ENCODE measurements around the gene FLYWCH2.

The FLYWCH2 gene

GRCh38 chr16:2882650-2883457, at the start of gene FLYWCH2:
TSS of gene FLYWCH2 (plus strand) at chr16:2883215. CDS start at chr16:2896450, 13,235 bp downstream.
- DNase-seq, result peak; percentile 89

- no peak for DNase-seq
Observed at GRCh38 chr16:2833776-2834175, 49.2 kb upstream of the FLYWCH2 start.

- DNase-seq, result no peak
Observed at GRCh38 chr16:2834968-2835367, 48.0 kb upstream of the FLYWCH2 start.

- no peak for DNase-seq
Observed at GRCh38 chr16:2835638-2836493, 47.1 kb upstream of the FLYWCH2 start.

GRCh38 chr16:2836646-2837508, 46.1 kb upstream of the FLYWCH2 start:
- DNase-seq, result no peak

- no peak for DNase-seq
Observed at GRCh38 chr16:2838928-2839327, 44.1 kb upstream of the FLYWCH2 start.

- DNase-seq, result no peak
Observed at GRCh38 chr16:2839650-2840450, 43.2 kb upstream of the FLYWCH2 start.

GRCh38 chr16:2840914-2841313, 42.1 kb upstream of the FLYWCH2 start:
- DNase-seq, result no peak

- no peak for DNase-seq
Observed at GRCh38 chr16:2841606-2842339, 41.2 kb upstream of the FLYWCH2 start.

GRCh38 chr16:2842340-2843000, 40.5 kb upstream of the FLYWCH2 start:
- no peak for DNase-seq

GRCh38 chr16:2843526-2843925, 39.5 kb upstream of the FLYWCH2 start:
- DNase-seq, result no peak

GRCh38 chr16:2845116-2845515, 37.9 kb upstream of the FLYWCH2 start:
- DNase-seq, result no peak

GRCh38 chr16:2846511-2847310, 36.3 kb upstream of the FLYWCH2 start:
- DNase-seq, result no peak

GRCh38 chr16:2848933-2849725, 33.9 kb upstream of the FLYWCH2 start:
- DNase-seq, result no peak

- DNase-seq, result no peak
Observed at GRCh38 chr16:2852003-2852730, 30.8 kb upstream of the FLYWCH2 start.

GRCh38 chr16:2852731-2853507, 30.1 kb upstream of the FLYWCH2 start:
- DNase-seq, result no peak

- no peak for DNase-seq
Observed at GRCh38 chr16:2853531-2854073, 29.4 kb upstream of the FLYWCH2 start.
